Stimulated activated CD8-positive, alpha-beta memory T cell treated with anti-CD3 and anti-CD28 coated beads, Interleukin-7, amount 100 ng/mL, for 4 hours (primary cell): Measurements from ENCODE around the gene PBX1.

Source experiments
- DNase-seq, 2 donors: peaks; one replicate each; pipeline ENCODE4 v3.0.0-alpha.2; 2020; ENCODE audit warnings: low read depth in 2 of 2

PBX1 gene

GRCh38 chr1:164617377-164618201, 58.6 kb downstream of the PBX1 start:
- no peak for DNase-seq

GRCh38 chr1:164618202-164618564, 59.2 kb downstream of the PBX1 start:
- DNase-seq = no peak

DNA sequence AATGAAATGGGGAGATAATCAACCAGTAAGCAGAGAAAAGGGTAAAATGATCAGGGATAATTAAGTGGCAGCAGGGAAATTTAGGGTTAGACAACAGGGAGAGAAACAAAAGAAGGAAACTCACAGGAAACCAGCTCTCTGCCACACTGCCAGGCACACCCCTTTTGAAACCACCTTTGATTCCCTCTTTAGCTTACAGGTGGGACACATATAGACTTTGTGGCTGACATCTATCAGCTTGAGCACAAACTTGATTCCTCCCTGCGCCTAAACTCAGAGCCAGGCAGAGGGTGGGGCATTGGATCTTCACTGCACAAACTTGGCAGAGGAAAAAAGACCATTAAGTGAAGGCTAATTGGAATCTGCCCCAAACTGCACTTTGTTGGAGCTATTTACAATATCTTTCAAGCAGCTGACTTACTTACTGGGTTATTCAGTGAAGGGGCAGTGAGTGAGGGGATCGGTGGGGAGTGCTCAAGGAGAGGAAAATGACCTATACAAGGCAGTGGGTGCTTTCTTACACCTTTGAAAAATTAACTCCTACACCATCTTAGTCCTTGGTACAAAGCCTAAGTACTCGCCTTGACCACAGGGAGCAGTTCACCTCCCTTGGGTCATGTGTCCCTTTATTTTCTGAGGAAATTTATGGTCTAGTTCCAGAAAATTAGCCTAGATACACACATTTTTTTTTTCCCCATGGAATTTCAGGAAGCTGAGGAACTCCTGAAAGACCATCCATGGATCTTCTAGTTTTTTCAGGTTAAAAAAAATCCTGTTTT, 60.2 kb downstream of the PBX1 start:
- no peak for DNase-seq

DNA sequence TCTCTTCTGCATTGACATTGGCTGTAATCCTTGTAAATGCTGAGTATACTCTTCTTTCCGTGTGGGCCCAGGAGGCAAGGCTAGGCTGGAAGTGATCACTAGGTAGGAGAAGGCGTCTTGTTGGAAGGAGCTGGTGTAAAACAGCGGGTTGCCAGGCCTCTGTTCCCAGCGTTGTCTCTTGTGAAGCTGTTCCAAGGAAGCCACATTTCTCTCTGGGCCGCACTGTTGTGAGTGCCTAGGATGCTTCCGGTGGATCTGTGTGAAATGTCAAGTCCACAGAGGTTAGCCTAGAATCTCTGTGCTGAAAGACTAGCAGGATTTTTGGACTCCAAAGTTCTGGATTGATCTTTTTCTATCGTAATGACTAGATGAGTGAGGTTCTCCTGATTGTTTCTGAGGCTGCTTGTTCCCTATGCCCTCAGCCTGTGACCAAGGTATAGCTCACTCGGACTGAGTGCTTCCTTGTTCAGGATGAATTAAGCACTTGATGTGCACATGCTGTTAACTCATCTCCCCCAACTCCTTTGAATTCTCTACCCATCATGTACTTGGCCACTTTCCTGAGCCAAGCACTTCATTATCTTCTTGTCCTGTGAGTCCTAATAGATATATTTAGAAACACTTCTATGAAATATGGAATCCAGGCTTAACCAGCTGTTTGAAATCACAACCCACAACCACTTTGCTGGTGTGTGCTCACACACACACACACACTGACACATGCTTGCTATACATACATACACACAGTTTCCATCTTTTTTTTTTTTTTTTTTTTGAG, 63.3 kb downstream of the PBX1 start:
- no peak for DNase-seq

DNA sequence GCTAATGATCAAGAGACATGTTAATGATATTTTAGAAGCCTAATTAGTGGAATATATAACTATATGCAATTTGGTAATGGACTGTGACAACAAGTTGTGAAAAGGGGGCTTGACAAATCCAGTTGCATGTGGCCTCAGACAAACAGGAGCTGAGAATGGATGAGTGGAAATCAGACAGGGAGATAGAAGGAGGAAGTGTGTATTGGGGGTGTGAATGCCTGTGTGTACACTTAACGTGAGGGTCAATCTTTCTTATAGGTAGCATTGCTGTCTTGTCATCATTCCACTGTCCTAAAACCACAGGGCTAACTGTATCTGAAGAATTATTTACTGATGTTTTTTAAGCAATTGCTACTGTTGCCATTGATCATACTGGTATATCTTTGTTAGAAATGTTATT, 64.8 kb downstream of the PBX1 start:
- DNase-seq = no peak

DNA sequence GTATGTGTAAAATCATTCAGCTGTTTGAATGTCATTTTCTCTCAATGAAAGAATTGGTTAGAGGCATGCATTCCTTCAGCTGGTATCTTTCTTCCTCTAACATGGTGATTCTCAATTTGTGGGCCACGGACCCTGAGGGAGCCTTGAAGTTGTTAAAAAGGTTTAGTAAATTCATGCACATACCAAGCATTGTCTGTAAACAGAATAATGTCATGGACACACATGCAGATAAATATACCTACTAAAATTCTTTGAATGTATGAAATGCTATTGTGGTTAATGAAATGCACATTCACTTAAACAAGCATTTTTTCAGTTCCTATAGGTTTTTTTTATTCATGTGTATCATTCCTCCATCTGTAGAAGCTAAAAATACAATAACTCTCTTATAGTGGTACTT, 65.4 kb downstream of the PBX1 start:
- no peak for DNase-seq

GRCh38 chr1:164625004-164625617, 66.1 kb downstream of the PBX1 start:
- no peak for DNase-seq

DNA sequence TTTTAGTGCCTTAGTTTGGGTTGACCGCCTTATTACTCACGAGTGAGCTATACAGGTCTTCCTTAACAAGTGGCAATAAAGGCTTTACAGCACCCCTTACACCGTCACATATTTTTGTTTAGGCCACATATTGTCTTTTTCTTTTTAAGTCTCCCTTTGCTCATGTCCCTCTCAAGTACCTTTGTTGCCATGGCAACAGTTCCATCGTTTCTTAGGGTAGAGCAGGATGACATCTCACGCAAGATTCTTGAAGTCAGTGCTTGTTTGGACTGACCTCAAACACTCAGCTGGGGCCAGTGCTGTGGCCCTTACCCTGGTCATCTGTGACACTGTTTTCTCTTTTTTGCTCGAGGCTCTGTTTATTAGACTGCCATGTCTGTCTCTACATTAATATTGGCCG, 69.8 kb downstream of the PBX1 start:
- no peak for DNase-seq

- no peak for DNase-seq
These were observed 71.0 kb downstream of the PBX1 start for GRCh38 chr1:164629971-164630370.

DNA sequence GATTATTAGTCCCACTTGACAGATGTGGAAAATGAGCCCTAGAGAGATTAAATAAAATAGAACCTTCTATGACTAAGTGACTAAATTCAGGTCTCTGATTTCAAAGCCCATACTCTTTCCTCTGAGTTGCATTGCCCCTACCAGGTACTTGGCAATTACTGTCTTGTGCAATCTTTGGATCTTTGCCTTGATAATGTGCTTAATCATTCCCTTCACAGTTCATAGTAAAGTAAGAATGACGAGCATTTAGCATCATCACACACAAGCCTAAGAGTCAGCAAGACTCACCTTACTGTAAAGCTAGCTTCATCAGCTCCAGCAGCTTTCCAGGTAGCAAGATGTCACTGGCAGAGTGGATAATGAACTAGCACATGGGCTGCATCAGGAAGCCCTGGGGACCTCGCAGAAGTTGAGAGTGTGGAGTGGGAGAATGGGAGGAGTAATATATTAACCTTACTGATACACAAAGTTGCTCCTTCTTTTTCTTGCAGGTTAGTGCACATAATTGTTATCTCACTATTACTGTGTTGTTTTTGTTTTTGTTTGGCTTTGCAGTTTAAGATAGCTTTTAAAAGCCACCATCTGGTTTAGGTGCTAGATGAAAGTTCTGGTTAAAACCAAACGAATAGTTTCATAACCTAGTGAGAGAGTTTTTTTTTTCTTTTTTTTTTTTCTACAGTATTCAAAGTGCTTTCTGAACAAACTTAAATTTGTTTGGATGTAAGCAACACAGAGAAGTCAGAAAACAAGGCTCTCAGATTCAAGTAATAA, 71.8 kb downstream of the PBX1 start:
- no peak for DNase-seq

DNA sequence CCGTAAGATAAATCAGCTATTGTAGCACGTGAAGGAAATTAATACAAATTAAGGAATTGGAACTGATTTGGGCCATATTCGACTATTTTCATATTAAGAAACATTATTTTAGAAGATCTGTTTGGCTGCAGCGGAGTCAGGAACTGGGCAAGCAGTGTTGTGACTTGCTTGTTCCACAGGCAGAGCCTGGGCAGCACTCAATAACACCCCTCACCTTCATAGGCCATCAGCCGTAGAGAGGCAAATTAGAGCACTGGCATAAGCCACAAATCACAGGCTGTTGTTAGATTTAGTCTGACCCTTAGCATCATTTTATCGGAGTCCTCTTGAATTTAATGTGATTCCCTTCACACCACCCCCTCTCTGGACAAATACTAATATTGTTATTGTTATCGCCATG, 72.8 kb downstream of the PBX1 start:
- DNase-seq = no peak

GRCh38 chr1:164633997-164634396, 75.0 kb downstream of the PBX1 start:
- no peak for DNase-seq

- DNase-seq = no peak
These were observed 76.2 kb downstream of the PBX1 start for GRCh38 chr1:164635059-164635802.

GRCh38 chr1:164635803-164636731, 77.1 kb downstream of the PBX1 start:
- DNase-seq = no peak

GRCh38 chr1:164636757-164637156, 77.8 kb downstream of the PBX1 start:
- DNase-seq = no peak

DNA sequence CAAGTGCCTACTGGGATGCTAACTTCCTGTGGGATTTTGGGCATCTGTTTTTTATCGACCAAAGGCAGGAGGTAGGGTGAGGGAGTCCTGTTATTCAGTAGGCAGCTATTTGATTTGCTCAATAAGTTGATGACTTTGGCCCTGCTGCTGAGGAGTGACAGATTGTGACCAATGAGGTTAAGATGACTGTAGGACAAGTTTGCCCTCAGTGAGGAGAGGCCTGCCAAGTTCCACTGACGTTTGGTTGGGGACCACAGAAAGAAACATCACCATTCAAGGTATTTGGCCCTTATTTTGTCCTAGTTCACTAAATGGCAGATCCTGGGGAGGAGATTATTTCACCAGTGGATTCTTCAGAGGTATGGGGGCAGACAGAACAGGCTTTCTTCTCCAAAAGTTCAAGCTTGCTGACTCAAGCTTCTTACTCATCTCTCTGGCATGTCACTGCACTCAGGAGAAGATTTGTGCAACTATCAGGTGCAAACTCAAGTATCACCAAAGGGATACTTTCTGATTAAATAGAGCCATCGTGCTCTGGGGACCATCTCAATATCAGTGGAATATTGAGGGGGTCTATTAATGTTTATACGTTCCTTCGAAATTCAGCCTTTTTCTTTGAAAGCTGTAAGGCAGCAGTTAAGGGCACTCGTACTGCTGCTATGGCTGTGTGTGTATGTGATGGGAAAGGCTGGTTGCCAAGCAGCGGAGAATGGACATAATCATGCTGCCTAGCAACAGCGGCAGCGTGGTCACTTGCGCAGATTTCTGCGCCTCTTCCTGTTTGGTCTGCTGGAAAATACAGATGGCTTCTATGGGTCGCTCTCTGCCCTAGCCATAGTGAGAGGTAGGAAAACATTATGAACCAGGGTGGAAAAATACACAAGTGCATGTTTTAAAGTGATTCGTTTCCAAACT, 78.7 kb downstream of the PBX1 start:
- DNase-seq = no peak

- DNase-seq = no peak
These were observed 79.7 kb downstream of the PBX1 start for GRCh38 chr1:164638492-164639202.
